ENCODE measurements around the gene RAB35.

DNA sequence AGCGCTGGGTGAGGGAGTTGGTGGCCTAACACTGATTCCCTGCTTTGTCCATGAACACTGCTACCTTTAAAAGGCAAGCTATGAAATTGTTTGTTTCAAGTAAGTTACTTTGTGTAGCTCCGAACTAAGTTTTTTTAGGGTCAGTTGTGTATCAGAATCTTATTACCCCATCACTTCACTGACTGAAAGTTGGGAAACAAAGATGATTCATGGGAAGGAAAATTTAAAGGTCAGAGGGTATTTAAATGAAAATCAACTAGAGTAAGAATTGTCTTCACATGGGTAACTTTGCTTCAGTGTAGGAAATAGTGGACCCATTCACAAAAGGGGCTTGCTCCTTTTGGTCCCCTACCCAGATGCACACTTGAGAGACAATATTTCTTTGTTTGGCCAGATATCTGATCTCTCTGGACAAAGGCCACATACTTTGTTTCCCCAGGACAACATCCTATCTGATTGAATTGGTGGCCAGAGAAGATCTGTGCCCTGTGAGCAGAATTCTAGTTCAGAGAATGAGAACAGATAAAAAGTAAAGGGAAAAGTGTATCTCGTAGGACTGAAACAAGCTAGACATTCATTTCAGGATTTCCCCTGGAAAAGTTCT is 53.5 kb downstream of the RAB35 start:
- TF ChIP-seq CTCF (IDR thresholded peaks at IDR 0.05) = no peak
- no peak for TF ChIP-seq POLR2A (IDR thresholded peaks at IDR 0.05)

All from stomach (tissue), 4 donors.